ENCODE results near the gene JMJD1C.

The JMJD1C gene

DNA sequence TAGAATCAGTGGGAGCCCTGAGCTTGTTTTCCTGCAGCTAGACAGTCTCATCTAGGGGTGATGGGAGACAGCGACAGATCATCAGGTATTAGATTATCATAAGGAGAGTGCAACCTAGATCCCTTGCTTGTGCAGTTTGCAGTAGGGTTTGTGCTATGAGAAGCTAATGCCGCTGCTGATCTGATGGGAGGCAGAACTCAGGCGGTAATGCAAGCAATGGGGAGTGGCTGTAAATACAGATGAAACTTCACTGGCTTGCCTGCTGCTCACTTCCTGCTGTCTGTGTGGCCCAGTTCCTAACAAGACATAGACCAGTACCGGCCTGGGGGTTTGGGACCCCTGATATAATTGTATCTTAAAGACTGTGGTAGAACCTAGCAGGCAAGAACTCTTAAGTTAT lies 315.0 kb downstream of the JMJD1C start:
- H3K4me3 ChIP-seq (ENCODE audit: low read depth, low read length) = no peak overlapping the region
- no peak for DNase-seq (ENCODE audit: low read depth)
- TF ChIP-seq CTCF (IDR thresholded peaks at IDR 0.05; ENCODE audit: control insufficient read depth, extremely low read depth, insufficient read depth) = no peak

DNA sequence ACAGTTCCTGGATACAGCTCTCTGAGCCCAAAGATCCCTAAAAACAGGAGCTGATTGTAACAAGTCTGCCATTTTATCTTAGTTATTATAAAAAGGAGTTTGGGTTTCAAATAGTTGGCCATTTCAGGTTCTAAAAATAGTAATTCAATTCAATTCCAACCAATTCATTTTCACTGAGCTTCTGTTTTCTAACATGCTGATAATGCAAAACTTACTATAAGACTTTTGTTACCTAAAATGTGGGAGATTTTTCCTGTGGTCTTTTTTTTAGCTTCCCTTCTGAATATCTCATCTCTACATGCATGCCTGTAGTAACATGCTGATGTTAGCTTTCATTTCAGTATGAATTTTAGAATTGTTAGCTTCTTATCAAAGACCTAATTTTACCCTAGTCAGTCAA lies 319.3 kb downstream of the JMJD1C start:
- TF ChIP-seq CTCF (IDR thresholded peaks at IDR 0.05; ENCODE audit: control insufficient read depth, extremely low read depth, insufficient read depth) = no peak
- no peak for DNase-seq (ENCODE audit: low read depth)
- no peak overlapping the region for H3K4me3 ChIP-seq (ENCODE audit: low read depth, low read length)

- TF ChIP-seq CTCF (IDR thresholded peaks at IDR 0.05; ENCODE audit: control insufficient read depth, extremely low read depth, insufficient read depth) = no peak
- DNase-seq (ENCODE audit: low read depth) = no peak
- H3K4me3 ChIP-seq (ENCODE audit: low read depth, low read length) = no peak overlapping the region
Observed at GRCh38 chr10:63145782-63146181, 320.0 kb downstream of the JMJD1C start.

- H3K4me3 ChIP-seq (ENCODE audit: low read depth, low read length) = no peak overlapping the region
- no peak for TF ChIP-seq CTCF (IDR thresholded peaks at IDR 0.05; ENCODE audit: control insufficient read depth, extremely low read depth, insufficient read depth)
- DNase-seq (ENCODE audit: low read depth) = no peak
Observed at GRCh38 chr10:63143987-63144386, 321.8 kb downstream of the JMJD1C start.

DNA sequence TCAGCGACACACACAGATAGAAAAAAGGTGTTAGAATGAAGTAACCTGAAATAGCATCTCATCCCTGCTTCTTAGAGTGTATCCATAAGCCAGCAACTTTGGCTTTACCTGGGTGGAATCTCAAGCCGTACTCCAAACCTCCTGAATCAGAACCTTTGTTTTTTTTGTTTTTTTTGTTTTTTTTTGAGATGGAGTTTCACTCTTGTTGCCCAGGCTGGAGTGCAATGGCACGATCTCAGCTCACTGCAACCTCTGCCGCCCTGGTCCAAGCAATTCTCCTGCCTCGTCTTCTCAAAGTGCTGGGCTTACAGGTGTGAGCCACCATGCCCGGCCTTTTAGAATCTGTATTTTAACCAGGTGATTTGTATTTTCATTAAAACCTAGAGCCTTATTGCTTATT lies 323.6 kb downstream of the JMJD1C start:
- no peak overlapping the region for H3K4me3 ChIP-seq (ENCODE audit: low read depth, low read length)
- no peak for TF ChIP-seq CTCF (IDR thresholded peaks at IDR 0.05; ENCODE audit: control insufficient read depth, extremely low read depth, insufficient read depth)

DNA sequence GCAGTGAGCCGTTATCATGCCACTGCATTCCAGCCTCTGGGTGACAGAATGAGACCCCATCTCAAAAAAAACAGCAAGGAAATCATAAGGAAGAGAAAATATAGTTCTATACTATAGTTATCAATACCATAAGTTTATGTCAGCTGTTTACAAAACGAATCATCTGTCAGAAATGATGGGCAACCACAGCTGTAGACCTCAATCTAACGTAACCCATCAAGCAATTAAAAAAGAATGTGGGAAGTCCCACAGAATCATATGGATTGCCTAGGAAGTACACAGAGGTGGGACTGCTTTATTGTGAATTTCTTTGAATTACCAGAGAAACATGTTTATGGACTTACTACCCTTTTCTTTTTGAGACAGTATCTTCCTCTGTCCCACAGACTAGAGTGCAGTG lies 325.7 kb downstream of the JMJD1C start:
- TF ChIP-seq CTCF (IDR thresholded peaks at IDR 0.05; ENCODE audit: control insufficient read depth, extremely low read depth, insufficient read depth) = no peak
- no peak overlapping the region for H3K4me3 ChIP-seq (ENCODE audit: low read depth, low read length)
- no peak for DNase-seq (ENCODE audit: low read depth)

More for the DNA sequence above, 323.6 kb downstream of the JMJD1C start:
- no peak for DNase-seq (ENCODE audit: low read depth)

DNA sequence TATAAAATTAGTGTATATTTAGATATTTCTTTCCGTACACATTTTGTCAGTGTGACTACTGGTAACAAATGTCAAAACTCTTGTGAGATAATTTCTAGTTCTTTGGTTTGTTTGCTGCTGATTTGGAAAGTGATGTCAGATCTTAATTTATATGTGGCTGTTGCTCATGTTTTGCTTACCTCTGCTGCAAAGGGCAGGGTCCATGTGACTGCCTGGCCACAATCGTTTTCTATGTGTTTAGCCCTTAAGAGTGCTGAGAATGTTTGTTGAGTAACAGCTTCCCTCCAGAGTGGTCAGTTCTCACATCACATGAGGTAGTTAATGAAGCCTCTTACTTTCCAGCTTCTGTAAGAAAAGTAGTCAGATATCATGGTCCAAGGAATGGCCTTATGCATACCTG lies 328.5 kb downstream of the JMJD1C start:
- no peak for TF ChIP-seq CTCF (IDR thresholded peaks at IDR 0.05; ENCODE audit: control insufficient read depth, extremely low read depth, insufficient read depth)
- no peak for DNase-seq (ENCODE audit: low read depth)
- no peak overlapping the region for H3K4me3 ChIP-seq (ENCODE audit: low read depth, low read length)

All from LNCaP clone FGC (cell line).